ENCODE measurements around the gene CYP2F1.
"Not testable (repeated sequence)": the region's sequence is repeated elsewhere in the genome, so short reads cannot be mapped to it uniquely, and the experiment has no call there.

CYP2F1 gene

GRCh38 chr19:41131186-41131585 lies 17.0 kb downstream of the CYP2F1 start:
- no peak for TF ChIP-seq CTCF (IDR thresholded peaks at IDR 0.05; ENCODE audit: insufficient read depth, missing control alignments)
- DNase-seq (ENCODE audit: insufficient read length, low spot score) (no peak), FAIRE-seq (no peak)

- no peak for TF ChIP-seq CTCF (IDR thresholded peaks at IDR 0.05; ENCODE audit: insufficient read depth, missing control alignments)
- no peak for DNase-seq (ENCODE audit: insufficient read length, low spot score)
- FAIRE-seq = no peak
These were observed 19.0 kb downstream of the CYP2F1 start for GRCh38 chr19:41133260-41133659.

- TF ChIP-seq CTCF (IDR thresholded peaks at IDR 0.05; ENCODE audit: insufficient read depth, missing control alignments) = no peak
- no peak for FAIRE-seq
- no peak for DNase-seq (ENCODE audit: insufficient read length, low spot score)
These were observed 20.4 kb downstream of the CYP2F1 start for GRCh38 chr19:41134616-41135015.

GRCh38 chr19:41135390-41136384 lies 21.5 kb downstream of the CYP2F1 start:
- not testable (repeated sequence) for DNase-seq (ENCODE audit: insufficient read length, low spot score); FAIRE-seq

- TF ChIP-seq CTCF (IDR thresholded peaks at IDR 0.05; ENCODE audit: insufficient read depth, missing control alignments) = no peak
- FAIRE-seq (no peak), DNase-seq (ENCODE audit: insufficient read length, low spot score) (no peak)
These were observed 22.6 kb downstream of the CYP2F1 start for GRCh38 chr19:41136636-41137455.

GRCh38 chr19:41144403-41144802 lies 30.2 kb downstream of the CYP2F1 start:
- FAIRE-seq (no peak), DNase-seq (ENCODE audit: insufficient read length, low spot score) (no peak)
- peak; percentile 81 for TF ChIP-seq CTCF (IDR thresholded peaks at IDR 0.05; ENCODE audit: insufficient read depth, missing control alignments)

- FAIRE-seq = no peak
- TF ChIP-seq CTCF (IDR thresholded peaks at IDR 0.05; ENCODE audit: insufficient read depth, missing control alignments) = no peak
- no peak for DNase-seq (ENCODE audit: insufficient read length, low spot score)
These were observed 35.6 kb downstream of the CYP2F1 start for GRCh38 chr19:41149831-41150230.

GRCh38 chr19:41150986-41151385 lies 36.8 kb downstream of the CYP2F1 start:
- FAIRE-seq = not testable (repeated sequence)

More at GRCh38 chr19:41150986-41151385, 36.8 kb downstream of the CYP2F1 start:
- not testable (repeated sequence) for DNase-seq (ENCODE audit: insufficient read length, low spot score)
